ENCODE measurements around the gene GFOD2. TPM values are rescaled to one million over a fixed set of nuclear protein-coding genes. Genes with fewer than 3 reads are reported as not detected.

Gene GFOD2
- total and polyA plus RNA-seq, 2 donors (not counting 3 experiments of a cell fraction or from before 2014, with no cell fraction given): 38.1 to 47.5 TPM

- no peaks in the 10 kb centered on the region for H3K9me1 ChIP-seq (replicated peaks; ENCODE audit: control insufficient read depth, extremely low read depth, insufficient read depth, low read length)
- FAIRE-seq (no peak), DNase-seq (ENCODE audit: low read depth, low spot score) (no peak)
- no peaks in the 10 kb centered on the region for H3K79me2 ChIP-seq (ENCODE audit: control insufficient read depth, insufficient read depth, low read length)
- CTCF ChIA-PET: interaction anchor here (0.7 to 2.5 kb wide), 7 partner anchors 11 to 156 kb away, joined by 3 to 18 read pairs (median 5); partner anchors contain the start of genes C16orf86, ENKD1, RANBP10 and TSNAXIP1
- POLR2A ChIA-PET: interaction anchor here (1.2 kb wide), 1 partner anchor 41 kb away, joined by 4 read pairs; no protein-coding TSS in a partner anchor
- no peak overlapping the region for H3K27ac ChIP-seq (ENCODE audit: insufficient read depth, low read depth, low read length)
- H3K4me2 ChIP-seq (ENCODE audit: insufficient read depth, low read length): no peak overlapping the region
- H3K36me3 ChIP-seq (ENCODE audit: control insufficient read depth in 2 of 2, extremely low read depth in 1 of 2, insufficient read depth in 2 of 2, low read length in 2 of 2): peaks cover 0 to 18% of the 10 kb centered on the region in 2 experiments
- no peaks in the 10 kb centered on the region for H3K27me3 ChIP-seq (ENCODE audit: control insufficient read depth in 2 of 2, insufficient read depth in 2 of 2, low read length in 2 of 2)
- H4K20me1 ChIP-seq (replicated peaks; ENCODE audit: control insufficient read depth, extremely low read depth, insufficient read depth, low read length): no peaks in the 10 kb centered on the region
- no peaks in the 10 kb centered on the region for H3K9me3 ChIP-seq (replicated peaks; ENCODE audit: control insufficient read depth, insufficient read depth, low read length)
- H3K4me1 ChIP-seq (ENCODE audit: control insufficient read depth, extremely low read depth, insufficient read depth, low read length): peaks cover 26% of the 10 kb centered on the region
- intact Hi-C loops (cut with micrococcal nuclease) (no loop called here), dilution Hi-C loops (cut with MboI; ENCODE audit: extremely low pct_ligation_motif_present, low sequenced_read_pairs) (loop anchor here (25.0 kb wide), 1 partner anchor 235 kb away; no protein-coding TSS in a partner anchor)
- H3K9ac ChIP-seq (replicated peaks; ENCODE audit: extremely low read depth, insufficient read depth, low read length): no peak overlapping the region
- H3K4me3 ChIP-seq (replicated peaks in 1 of 3; ENCODE audit: insufficient read depth in 1 of 3, low read depth in 1 of 3, low read length in 3 of 3): no peak overlapping the region
- BruUV-seq (replicated peaks): no TSS peak
- H2AFZ ChIP-seq (ENCODE audit: low read depth, low read length): no peak overlapping the region
- TF ChIP-seq FOS (IDR thresholded peaks at IDR 0.05; ENCODE audit: borderline replicate concordance, insufficient read depth, low read length) (no peak), POLR2AphosphoS5 (IDR thresholded peaks at IDR 0.05; ENCODE audit: insufficient read depth, low read depth, low read length) (peak; percentile 1), JUN (IDR thresholded peaks at IDR 0.05; ENCODE audit: borderline replicate concordance, insufficient read depth, insufficient read length, low read depth) (no peak), CTCF (IDR thresholded peaks at IDR 0.05; ENCODE audit: extremely low read depth in 1 of 2, insufficient read depth in 1 of 2, low read depth in 1 of 2, low read length in 2 of 2) (no peak)
Observed at GRCh38 chr16:67676939-67677338, 42.2 kb downstream of the GFOD2 start.

- dilution Hi-C loops (cut with MboI; ENCODE audit: extremely low pct_ligation_motif_present, low sequenced_read_pairs): loop anchor here (25.0 kb wide), 1 partner anchor 236 kb away; no protein-coding TSS in a partner anchor
- Histone ChIP-seq H4K20me1 (replicated peaks; ENCODE audit: control insufficient read depth, extremely low read depth, insufficient read depth, low read length) (no peaks in the 10 kb centered on the region), H3K27me3 (ENCODE audit: control insufficient read depth in 2 of 2, insufficient read depth in 2 of 2, low read length in 2 of 2) (no peaks in the 10 kb centered on the region), H2AFZ (ENCODE audit: low read depth, low read length) (no peak overlapping the region), H3K9me1 (replicated peaks; ENCODE audit: control insufficient read depth, extremely low read depth, insufficient read depth, low read length) (no peaks in the 10 kb centered on the region), H3K4me2 (ENCODE audit: insufficient read depth, low read length) (no peak overlapping the region), H3K4me1 (ENCODE audit: control insufficient read depth, extremely low read depth, insufficient read depth, low read length) (peaks cover 26% of the 10 kb centered on the region), H3K9ac (replicated peaks; ENCODE audit: extremely low read depth, insufficient read depth, low read length) (no peak overlapping the region), H3K27ac (ENCODE audit: insufficient read depth, low read depth, low read length) (no peak overlapping the region), H3K79me2 (ENCODE audit: control insufficient read depth, insufficient read depth, low read length) (no peaks in the 10 kb centered on the region), H3K36me3 (ENCODE audit: control insufficient read depth in 2 of 2, extremely low read depth in 1 of 2, insufficient read depth in 2 of 2, low read length in 2 of 2) (peaks cover 0 to 18% of the 10 kb centered on the region in 2 experiments), H3K9me3 (replicated peaks; ENCODE audit: control insufficient read depth, insufficient read depth, low read length) (no peaks in the 10 kb centered on the region), H3K4me3 (replicated peaks in 1 of 3; ENCODE audit: insufficient read depth in 1 of 3, low read depth in 1 of 3, low read length in 3 of 3) (no peak overlapping the region)
- no TSS peak for BruUV-seq (replicated peaks)
- FAIRE-seq (peak; percentile 82), DNase-seq (ENCODE audit: low read depth, low spot score) (peak; percentile 77)
- POLR2A ChIA-PET: interaction anchor here (1.2 kb wide), 1 partner anchor 42 kb away, joined by 4 read pairs; no protein-coding TSS in a partner anchor
- TF ChIP-seq CTCF (IDR thresholded peaks at IDR 0.05; ENCODE audit: extremely low read depth in 1 of 2, insufficient read depth in 1 of 2, low read depth in 1 of 2, low read length in 2 of 2) (no peak), POLR2AphosphoS5 (IDR thresholded peaks at IDR 0.05; ENCODE audit: insufficient read depth, low read depth, low read length) (peak; percentile 22)
- intact Hi-C loops (cut with micrococcal nuclease): no loop called here
- CTCF ChIA-PET: interaction anchor here (0.7 to 2.5 kb wide), 7 partner anchors 10 to 156 kb away, joined by 3 to 18 read pairs (median 5); partner anchors contain the start of genes C16orf86, ENKD1, RANBP10 and TSNAXIP1
Observed at GRCh38 chr16:67676516-67676915, 42.6 kb downstream of the GFOD2 start.
